Measurements from ENCODE around the gene HELQ.

Gene HELQ

DNA sequence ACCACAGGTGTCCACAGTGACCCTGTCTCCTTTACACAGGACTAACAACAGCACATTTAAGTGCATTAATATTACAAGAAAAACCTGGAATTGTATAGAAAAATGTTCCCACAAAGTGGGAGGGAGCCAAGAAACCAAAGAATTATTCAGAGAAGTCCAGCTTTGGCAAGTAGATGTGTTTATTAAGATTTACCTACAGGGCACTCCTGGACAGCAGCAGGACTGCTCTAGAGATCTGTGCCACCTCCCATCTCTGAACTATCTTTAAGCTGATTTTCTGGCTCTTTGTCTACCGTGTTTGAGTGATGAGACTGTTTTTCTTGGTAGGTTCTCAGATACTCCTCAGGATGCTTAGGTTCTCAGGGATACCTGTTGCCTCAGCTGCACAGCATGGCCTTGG is 82.7 kb downstream of the HELQ start:
- DNase-seq (ENCODE audit: low spot score in 2 of 2) (no peak), ATAC-seq (ENCODE audit: low read depth) (no peak)
- no peak overlapping the region for H3K4me3 Mint-ChIP-seq
- H3K4me1 Mint-ChIP-seq: peaks cover 4% of the 10 kb centered on the region
- H3K36me3 Mint-ChIP-seq: peaks cover 4% of the 10 kb centered on the region
- H3K27me3 Mint-ChIP-seq: peaks cover 2% of the 10 kb centered on the region
- H3K27ac Mint-ChIP-seq: no peak overlapping the region
- H3K9me3 Mint-ChIP-seq: peaks cover 10% of the 10 kb centered on the region

DNA sequence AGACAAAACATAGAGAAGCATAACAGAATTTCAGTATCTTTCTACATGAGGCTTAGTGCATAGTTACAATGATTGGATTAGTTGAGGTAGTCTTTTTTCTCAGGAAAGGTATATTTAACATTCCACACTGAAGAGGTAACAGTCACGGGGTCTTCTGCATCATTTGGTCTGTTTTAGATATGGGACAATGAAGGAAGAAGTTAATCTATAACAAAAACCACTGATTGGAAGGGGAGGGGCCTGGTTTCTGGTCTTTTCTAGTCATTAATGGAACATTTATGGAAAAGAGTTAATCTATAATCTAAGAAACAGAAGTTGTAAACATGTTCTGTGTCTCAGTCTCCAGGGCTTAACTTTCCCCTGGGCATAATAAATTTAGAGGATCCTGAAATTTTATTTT is 83.7 kb downstream of the HELQ start:
- peaks cover 2% of the 10 kb centered on the region for H3K27me3 Mint-ChIP-seq
- no peak for ATAC-seq (ENCODE audit: low read depth)
- peaks cover 4% of the 10 kb centered on the region for H3K36me3 Mint-ChIP-seq
- no peak overlapping the region for H3K4me3 Mint-ChIP-seq
- peaks cover 4% of the 10 kb centered on the region for H3K4me1 Mint-ChIP-seq
- H3K27ac Mint-ChIP-seq: no peak overlapping the region
- peaks cover 5% of the 10 kb centered on the region for H3K9me3 Mint-ChIP-seq
- no peak for DNase-seq (ENCODE audit: low spot score in 2 of 2)

DNA sequence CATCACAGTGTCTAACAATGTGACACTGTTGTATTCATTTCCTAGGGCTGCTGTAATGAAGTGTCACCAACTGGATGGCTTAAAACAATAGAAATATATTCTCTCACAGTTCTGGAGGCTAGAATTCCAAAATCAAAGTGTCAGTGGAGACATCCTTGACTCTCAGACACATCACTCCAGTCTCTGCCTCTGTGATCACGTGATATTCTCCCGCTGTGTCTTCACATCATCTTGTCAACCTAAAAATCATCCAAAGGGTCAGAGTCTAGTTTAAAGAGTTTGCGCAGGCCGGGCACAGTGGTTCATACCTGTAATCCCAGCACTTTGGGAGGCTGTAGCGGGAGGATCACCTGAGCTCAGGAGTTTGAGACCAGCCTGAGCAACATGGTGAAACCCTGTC is 84.4 kb downstream of the HELQ start:
- DNase-seq (ENCODE audit: low spot score in 2 of 2): no peak
- peaks cover 3% of the 10 kb centered on the region for H3K9me3 Mint-ChIP-seq
- H3K4me1 Mint-ChIP-seq: peaks cover 4% of the 10 kb centered on the region
- peaks cover 3% of the 10 kb centered on the region for H3K36me3 Mint-ChIP-seq
- no peak for ATAC-seq (ENCODE audit: low read depth)
- H3K4me3 Mint-ChIP-seq: no peak overlapping the region
- H3K27ac Mint-ChIP-seq: no peak overlapping the region
- peaks cover 1% of the 10 kb centered on the region for H3K27me3 Mint-ChIP-seq

DNA sequence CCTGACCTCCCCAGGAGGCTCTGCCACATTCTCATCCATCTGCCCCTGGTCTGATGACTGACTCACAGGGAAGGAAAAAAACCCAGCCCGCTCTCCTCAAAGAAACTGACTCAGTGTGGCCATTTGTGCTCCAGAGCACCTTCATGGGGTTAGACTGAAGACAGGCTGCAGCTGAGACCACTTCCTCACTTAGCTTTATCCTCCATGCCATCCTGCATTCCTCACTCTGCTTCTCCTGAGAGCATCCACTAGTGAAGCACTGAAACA is 85.0 kb downstream of the HELQ start:
- H3K27ac Mint-ChIP-seq: no peak overlapping the region
- DNase-seq (ENCODE audit: low spot score in 2 of 2): no peak
- H3K36me3 Mint-ChIP-seq: no peaks in the 10 kb centered on the region
- peaks cover 4% of the 10 kb centered on the region for H3K4me1 Mint-ChIP-seq
- no peaks in the 10 kb centered on the region for H3K9me3 Mint-ChIP-seq
- ATAC-seq (ENCODE audit: low read depth): no peak
- no peak overlapping the region for H3K4me3 Mint-ChIP-seq
- H3K27me3 Mint-ChIP-seq: no peaks in the 10 kb centered on the region

DNA sequence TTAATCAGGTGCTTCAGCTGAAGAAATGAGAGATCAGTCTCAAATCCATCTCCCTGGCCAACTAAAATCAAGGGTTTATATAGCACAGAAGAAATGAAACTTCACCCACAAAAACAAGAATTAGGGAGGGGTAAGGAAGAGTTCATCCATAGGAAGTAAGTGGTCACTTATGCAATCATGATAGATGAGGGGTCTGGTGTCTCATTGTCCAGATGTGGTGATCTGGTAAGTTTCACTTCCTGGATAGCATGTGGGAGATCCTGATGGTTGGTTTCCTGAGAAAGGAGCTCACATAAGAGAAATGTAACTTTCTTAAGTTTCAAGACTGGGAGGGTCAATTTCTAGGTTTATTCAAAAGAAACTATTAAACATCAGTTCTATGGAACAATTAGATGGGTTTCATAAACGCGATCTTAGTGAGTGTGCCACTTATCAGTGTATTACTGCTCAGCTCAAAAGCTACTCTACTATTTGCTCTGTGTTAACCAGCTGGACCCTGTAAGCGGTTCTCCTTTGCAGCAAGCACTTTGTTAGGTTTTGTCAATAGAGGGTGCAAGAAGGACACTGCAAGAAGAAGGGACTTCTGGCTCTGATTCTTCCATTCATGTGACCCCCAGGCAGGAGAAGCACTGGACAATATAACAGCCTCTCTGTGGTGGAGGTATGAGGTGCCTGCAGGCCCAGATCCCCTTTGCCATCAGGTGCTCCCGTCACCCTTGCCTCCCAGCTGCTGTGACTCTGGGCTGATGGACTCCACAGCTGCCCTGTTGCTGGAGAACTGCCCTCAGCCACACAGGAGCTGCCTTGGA is 85.6 kb downstream of the HELQ start:
- H3K27ac Mint-ChIP-seq: no peak overlapping the region
- H3K4me1 Mint-ChIP-seq: peaks cover 4% of the 10 kb centered on the region
- H3K9me3 Mint-ChIP-seq: no peaks in the 10 kb centered on the region
- no peak for ATAC-seq (ENCODE audit: low read depth)
- no peak for DNase-seq (ENCODE audit: low spot score in 2 of 2)
- H3K4me3 Mint-ChIP-seq: no peak overlapping the region
- no peaks in the 10 kb centered on the region for H3K36me3 Mint-ChIP-seq
- H3K27me3 Mint-ChIP-seq: peaks cover 2% of the 10 kb centered on the region

DNA sequence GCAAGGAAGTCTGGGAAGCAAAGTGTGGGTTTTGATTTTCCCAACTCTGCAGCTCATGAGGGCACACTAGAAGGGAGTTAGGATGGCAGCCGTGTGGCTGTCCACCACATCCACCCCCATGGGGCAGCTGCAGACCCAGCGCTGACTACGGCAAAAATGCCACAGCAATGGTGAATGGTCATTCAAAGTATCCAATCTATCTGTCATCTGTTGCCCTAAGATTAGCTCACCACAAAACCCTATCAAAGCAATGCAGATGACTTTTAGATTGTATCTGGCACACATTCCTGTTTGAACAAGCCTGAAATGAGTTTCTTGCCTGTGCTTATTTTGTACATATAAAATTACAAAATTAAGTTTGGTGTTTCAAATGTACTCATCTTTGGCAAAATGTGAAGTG is 91.3 kb downstream of the HELQ start:
- ATAC-seq (ENCODE audit: low read depth) (no peak), DNase-seq (ENCODE audit: low spot score in 2 of 2) (no peak)
- no peaks in the 10 kb centered on the region for H3K9me3 Mint-ChIP-seq
- H3K4me3 Mint-ChIP-seq: no peak overlapping the region
- no peak overlapping the region for H3K27ac Mint-ChIP-seq
- H3K36me3 Mint-ChIP-seq: no peaks in the 10 kb centered on the region
- peaks cover 2% of the 10 kb centered on the region for H3K27me3 Mint-ChIP-seq
- peaks cover 3% of the 10 kb centered on the region for H3K4me1 Mint-ChIP-seq

DNA sequence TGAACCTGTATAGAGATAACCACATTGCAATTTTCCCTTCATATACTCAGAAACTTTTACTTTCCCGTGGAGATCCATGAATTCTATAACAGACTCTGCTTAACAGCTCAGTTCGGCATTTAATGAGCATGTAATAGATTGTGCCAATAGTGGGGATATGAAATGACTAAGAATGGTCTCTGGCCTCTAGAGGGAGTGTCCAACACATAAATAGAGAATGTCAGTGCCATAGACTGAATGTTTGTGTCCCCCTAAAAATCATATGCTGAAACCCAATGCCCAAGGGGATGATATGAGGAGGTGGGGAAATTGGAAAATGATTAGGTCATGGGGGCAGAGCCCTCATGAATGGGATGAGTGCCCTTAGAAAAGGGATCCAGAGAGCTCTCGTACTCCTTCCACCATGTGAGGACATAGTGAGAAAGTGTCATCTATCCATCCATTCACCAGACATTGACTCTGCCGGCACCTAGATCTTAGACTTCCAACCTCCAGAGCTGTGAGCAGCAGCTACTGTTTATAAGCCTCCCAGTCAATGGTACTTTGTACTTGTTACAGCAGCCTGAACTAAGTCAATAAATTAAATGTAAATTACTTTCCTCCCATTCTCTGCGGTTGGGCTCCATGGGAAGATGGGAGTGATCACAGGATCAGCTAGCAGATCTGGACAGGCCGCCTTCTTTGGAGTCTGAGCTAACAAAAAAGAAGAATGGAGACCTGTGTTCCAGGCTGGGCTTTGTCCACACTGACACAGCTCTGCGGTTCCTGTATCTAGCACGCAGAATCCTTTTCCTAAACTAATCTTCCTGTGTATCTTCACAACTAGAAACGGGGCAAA is 92.9 kb downstream of the HELQ start:
- no peak overlapping the region for H3K27ac Mint-ChIP-seq
- ATAC-seq (ENCODE audit: low read depth) (no peak), DNase-seq (ENCODE audit: low spot score in 2 of 2) (no peak)
- H3K4me1 Mint-ChIP-seq: peaks cover 3% of the 10 kb centered on the region
- H3K36me3 Mint-ChIP-seq: no peaks in the 10 kb centered on the region
- H3K9me3 Mint-ChIP-seq: no peaks in the 10 kb centered on the region
- peaks cover 2% of the 10 kb centered on the region for H3K27me3 Mint-ChIP-seq
- H3K4me3 Mint-ChIP-seq: no peak overlapping the region

DNA sequence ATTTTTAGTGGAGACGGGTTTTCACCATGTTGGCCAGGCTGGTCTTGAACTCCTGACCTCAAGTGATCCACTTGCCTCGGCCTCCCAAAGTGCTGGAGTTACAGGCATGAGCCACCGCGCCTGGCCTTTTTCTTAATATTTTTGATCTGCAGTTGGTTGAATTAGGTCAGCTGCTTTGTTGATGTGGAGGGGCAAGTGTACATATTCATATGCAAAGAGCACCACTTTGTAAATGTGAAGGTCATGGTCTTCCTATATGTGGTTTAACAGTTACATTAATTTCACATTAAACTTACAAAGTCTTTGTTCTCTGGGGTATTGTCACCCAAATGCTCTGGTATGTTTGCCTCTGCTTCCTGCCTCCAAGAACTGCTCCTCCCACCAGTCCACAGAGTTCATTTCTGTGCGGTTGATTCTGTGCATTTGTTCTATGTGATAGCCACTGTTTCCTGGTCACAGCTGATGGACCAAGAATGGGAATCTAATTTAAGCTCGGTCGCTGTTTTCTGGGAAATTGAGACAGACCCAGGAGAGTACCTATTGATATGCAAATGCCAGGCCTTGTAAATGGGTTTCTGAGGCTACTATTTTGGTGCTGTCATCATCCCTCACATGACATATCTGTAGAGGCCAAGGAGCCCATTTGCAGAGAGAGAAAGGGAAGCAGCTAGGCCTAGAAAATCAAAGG is 94.1 kb downstream of the HELQ start:
- Mint-ChIP-seq H3K36me3 (no peaks in the 10 kb centered on the region), H3K4me3 (no peak overlapping the region), H3K27ac (no peak overlapping the region), H3K4me1 (peaks cover 3% of the 10 kb centered on the region), H3K9me3 (no peaks in the 10 kb centered on the region), H3K27me3 (peaks cover 2% of the 10 kb centered on the region)
- DNase-seq (ENCODE audit: low spot score in 2 of 2): no peak
- no peak for ATAC-seq (ENCODE audit: low read depth)

DNA sequence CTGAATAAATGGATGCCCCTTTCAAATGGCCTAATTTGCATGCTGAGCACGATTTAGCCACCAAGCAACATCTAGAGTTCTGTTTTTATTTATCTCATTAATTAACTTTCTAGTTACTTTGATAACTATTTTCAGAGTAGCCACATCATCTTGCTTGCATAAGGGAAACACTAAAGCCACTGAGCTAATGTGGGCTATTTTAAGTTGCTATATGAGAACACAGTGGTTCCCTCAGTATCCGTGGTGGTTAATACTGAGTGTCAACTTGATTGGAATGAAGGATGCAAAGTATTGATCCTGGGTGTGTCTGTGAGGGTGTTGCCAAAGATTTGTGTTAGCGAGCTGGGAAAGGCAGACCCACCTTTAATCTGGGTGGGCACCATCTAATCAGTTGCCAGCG is 95.6 kb downstream of the HELQ start:
- Mint-ChIP-seq H3K27ac (no peak overlapping the region), H3K4me3 (no peak overlapping the region), H3K27me3 (no peaks in the 10 kb centered on the region), H3K9me3 (peaks cover 2% of the 10 kb centered on the region), H3K36me3 (no peaks in the 10 kb centered on the region), H3K4me1 (peaks cover 3% of the 10 kb centered on the region)
- DNase-seq (ENCODE audit: low spot score in 2 of 2) (no peak), ATAC-seq (ENCODE audit: low read depth) (no peak)

DNA sequence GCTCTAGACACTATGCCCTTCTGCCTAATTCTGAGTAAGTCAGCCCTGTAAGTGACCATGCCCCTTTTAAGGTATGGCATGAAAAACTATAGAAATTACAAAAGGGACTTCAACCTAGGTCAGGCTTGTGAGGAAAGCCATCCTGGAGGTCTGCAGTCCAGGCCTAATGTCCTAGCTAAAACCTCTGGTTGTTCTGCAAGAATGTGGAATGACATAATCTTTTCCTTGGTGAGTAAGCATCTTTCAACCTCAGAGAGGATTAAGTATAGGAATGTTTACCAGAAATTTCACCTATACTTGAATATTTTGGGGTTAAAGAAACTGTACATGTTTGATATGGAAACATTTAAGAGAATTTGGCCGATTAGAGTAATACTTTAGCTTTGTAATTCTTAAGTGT is 97.2 kb downstream of the HELQ start:
- Mint-ChIP-seq H3K9me3 (peaks cover 6% of the 10 kb centered on the region), H3K36me3 (no peaks in the 10 kb centered on the region), H3K4me3 (no peak overlapping the region), H3K27ac (no peak overlapping the region), H3K27me3 (no peaks in the 10 kb centered on the region), H3K4me1 (peaks cover 3% of the 10 kb centered on the region)
- no peak for ATAC-seq (ENCODE audit: low read depth)
- DNase-seq (ENCODE audit: low spot score in 2 of 2): no peak

Data from memory B cell (primary cell).